ENCODE data around the gene TRAM2.
"Not testable (repeated sequence)": the region's sequence is repeated elsewhere in the genome, so short reads cannot be mapped to it uniquely, and the experiment has no call there.

The TRAM2 gene

GRCh38 chr6:52489881-52490280 lies 87.0 kb downstream of the TRAM2 start:
- DNase-seq (ENCODE audit: low read depth): no peak

- no peak for DNase-seq (ENCODE audit: low read depth)
Observed at GRCh38 chr6:52483671-52484003, 93.2 kb downstream of the TRAM2 start.

GRCh38 chr6:52482903-52483670 lies 93.8 kb downstream of the TRAM2 start:
- no peak for DNase-seq (ENCODE audit: low read depth)

- no peak for DNase-seq (ENCODE audit: low read depth)
Observed at GRCh38 chr6:52475307-52475706, 101.6 kb downstream of the TRAM2 start.

GRCh38 chr6:52474173-52474572 lies 102.7 kb downstream of the TRAM2 start:
- DNase-seq (ENCODE audit: low read depth): no peak

- not testable (repeated sequence) for DNase-seq (ENCODE audit: low read depth)
Observed at GRCh38 chr6:52461194-52461593, 115.7 kb downstream of the TRAM2 start.

- DNase-seq (ENCODE audit: low read depth): no peak
Observed at GRCh38 chr6:52457096-52457495, 119.8 kb downstream of the TRAM2 start.

- DNase-seq (ENCODE audit: low read depth): no peak
Observed at GRCh38 chr6:52454556-52454955, 122.3 kb downstream of the TRAM2 start.
